K562 (cell line): Measurements from ENCODE around the gene NLGN2. TPM values are rescaled to one million over a fixed set of nuclear protein-coding genes. Genes with fewer than 3 reads are reported as not detected.

Experiments
- ATF1 ChIP-seq, 2 experiments: fragments of 450-650 bp in 1 of 2; IDR thresholded peaks; 2 replicates each; pipeline ENCODE4 v1.6.1; 2016; ENCODE audit warnings: missing compliant biosample characterization in 1 of 2, missing genetic modification characterization in 1 of 2
- CREM ChIP-seq: IDR thresholded peaks from 2 replicates; pipeline ENCODE4 v1.6.1; 2014; ENCODE audit warnings: antibody characterized with exemption, low read depth
- CTBP1 ChIP-seq: fragments of 450-650 bp; IDR thresholded peaks from 2 replicates; pipeline ENCODE4 v1.6.1; 2016; ENCODE audit warnings: borderline replicate concordance
- E2F6 ChIP-seq, 2 experiments: IDR thresholded peaks; 2 replicates each; pipeline ENCODE4 v1.6.1; 2011; ENCODE audit warnings: borderline replicate concordance in 1 of 2, control low read depth in 1 of 2, low read depth in 1 of 2, low read length in 1 of 2, mild to moderate bottlenecking in 1 of 2, mixed read lengths in 1 of 2, moderate library complexity in 1 of 2; ENCODE audit not compliant: insufficient read depth in 1 of 2, insufficient read length in 1 of 2, poor library complexity in 1 of 2, severe bottlenecking in 1 of 2; ENCODE audit errors: extremely low read depth in 1 of 2
- EP400 ChIP-seq: fragments of 450-650 bp; IDR thresholded peaks from 2 replicates; pipeline ENCODE4 v1.6.1; 2017; ENCODE audit warnings: antibody characterized with exemption, mild to moderate bottlenecking, moderate library complexity
- ESRRB ChIP-seq: fragments of 250-450 bp; sonication (Bioruptor Pico); IDR thresholded peaks from 2 replicates; pipeline ENCODE4 v1.5.0; 2020; ENCODE audit warnings: mild to moderate bottlenecking, moderate library complexity, borderline replicate concordance
- ETS2 ChIP-seq: IDR thresholded peaks from 2 replicates; pipeline ENCODE4 v1.6.1; 2016; ENCODE audit warnings: borderline replicate concordance, missing genetic modification characterization, mild to moderate bottlenecking, moderate library complexity, missing compliant biosample characterization; ENCODE audit not compliant: poor library complexity, severe bottlenecking
- GTF2F1 ChIP-seq: IDR thresholded peaks from 2 replicates; pipeline ENCODE4 v1.6.1; 2011; ENCODE audit warnings: low read depth, low read length, improper control_type of control experiment
- HOXB6 ChIP-seq: fragments of 250-450 bp; sonication (Bioruptor Pico); IDR thresholded peaks from 2 replicates; pipeline ENCODE4 v1.5.1; 2022; ENCODE audit warnings: mild to moderate bottlenecking, borderline replicate concordance
- NKRF ChIP-seq: fragments of 450-650 bp; IDR thresholded peaks from 2 replicates; pipeline ENCODE4 v1.6.1; 2016; ENCODE audit warnings: borderline replicate concordance
- PBX2 ChIP-seq, 2 experiments: IDR thresholded peaks in 1 of 2; conservative IDR thresholded peaks in 1 of 2; 2 replicates each; pipeline ENCODE4 v1.6.1; 2016; ENCODE audit warnings: low read depth in 2 of 2, mild to moderate bottlenecking in 1 of 2, missing compliant biosample characterization in 1 of 2, missing genetic modification characterization in 1 of 2, moderate library complexity in 1 of 2
- POLR3A ChIP-seq: IDR thresholded peaks from 2 replicates; pipeline ENCODE4 v1.6.1; 2011; ENCODE audit warnings: borderline replicate concordance, mild to moderate bottlenecking, moderate library complexity; ENCODE audit not compliant: insufficient read length, insufficient read depth; ENCODE audit errors: extremely low read depth
- RAD21 ChIP-seq, 2 experiments: fragments of 250-450 bp in 1 of 2; fragments of 450-650 bp in 1 of 2; sonication (Bioruptor Pico) in 1 of 2; formaldehyde crosslinking in 1 of 2; IDR thresholded peaks in 1 of 2; conservative IDR thresholded peaks in 1 of 2; 2 replicates each; pipeline versions ENCODE4 v1.4.0 to v1.8.0; 2020 to 2022; ENCODE audit warnings: mild to moderate bottlenecking in 2 of 2, moderate library complexity in 1 of 2
- RBM15 ChIP-seq: fragments of 200-400 bp; formaldehyde crosslinking; IDR thresholded peaks from 2 replicates; pipeline ENCODE4 v1.6.1; 2018; ENCODE audit warnings: mild to moderate bottlenecking, low read length, moderate library complexity; ENCODE audit not compliant: insufficient read depth
- SRSF1 ChIP-seq: fragments of 200-400 bp; formaldehyde crosslinking; IDR thresholded peaks from 2 replicates; pipeline ENCODE4 v1.6.1; 2017; ENCODE audit warnings: mild to moderate bottlenecking, low read depth, low read length, moderate library complexity
- TAL1 ChIP-seq: fragments of 450-650 bp; IDR thresholded peaks from 2 replicates; pipeline ENCODE4 v1.6.1; 2016; ENCODE audit warnings: mild to moderate bottlenecking
- TFAM ChIP-seq: fragments of 250-450 bp; sonication (Bioruptor Pico); conservative IDR thresholded peaks from 2 replicates; pipeline ENCODE4 v1.5.0; 2021; ENCODE audit warnings: mild to moderate bottlenecking, moderate library complexity
- ZFP1 ChIP-seq: fragments of 450-650 bp; formaldehyde crosslinking; IDR thresholded peaks from 2 replicates; pipeline ENCODE4 v1.4.0; 2020; ENCODE audit warnings: mild to moderate bottlenecking, mixed read lengths
- ZNF239 ChIP-seq: fragments of 250-450 bp; sonication (Bioruptor Pico); IDR thresholded peaks from 2 replicates; pipeline ENCODE4 v1.4.0; 2020; ENCODE audit warnings: mild to moderate bottlenecking
- ZNF263 ChIP-seq: sonication (generic); formaldehyde crosslinking; IDR thresholded peaks from 2 replicates; pipeline ENCODE4 v1.8.0; 2022; ENCODE audit warnings: mild to moderate bottlenecking, missing genetic modification reagents, borderline replicate concordance
- polyA plus RNA-seq, 8 experiments: library from polyadenylated mRNA; depleted of rRNA in 4 of 8; stranded (reverse) in 5 of 8; unstranded in 3 of 8; fragments of >200 nt; fragmentation: Nextera tagmentation in 2 of 8; fragmentation: Illumina TruSeq in 1 of 8; extraction: Ambion mirVana in 2 of 8; extraction: Trizol in 1 of 8; gene quantifications; 2 replicates each; pipeline versions ENCODE4 v1.2.1 to v1.2.3, GENCODE V29; 2011 to 2014; ENCODE audit warnings: inconsistent platforms in 1 of 8, missing spikeins in 1 of 8
- total RNA-seq, 7 experiments: library from RNA; depleted of rRNA in 6 of 7; stranded (reverse); fragments of >200 nt in 6 of 7; fragmentation: Illumina TruSeq in 2 of 7; extraction: Trizol in 2 of 7; gene quantifications; 2 replicates each; pipeline versions ENCODE4 v1.2.1 to v1.2.3, GENCODE V29; 2011 to 2021; ENCODE audit warnings: low replicate concordance in 1 of 7

NLGN2 gene
- total and polyA plus RNA-seq, 9 of the 15 experiments (the other 6 are each of a cell fraction or from before 2014, with no cell fraction given) = 0.11 to 7.8 (median 0.77) TPM

GRCh38 chr17:7435676-7436555, 28.3 kb downstream of the NLGN2 start (continued):
- TF ChIP-seq TAL1 (no peak), ETS2 (tag) (no peak), EP400 (peak; percentile 83), ZFP1 (CRISPR knock-in tag) (no peak), PBX2 (CRISPR knock-in tag; IDR thresholded peaks at IDR 0.05; ENCODE audit: low read depth) (no peak), PBX2 (tag; conservative IDR thresholded peaks at IDR 0.05; ENCODE audit: low read depth) (no peak), TFAM (CRISPR knock-in tag) (no peak), HOXB6 (no peak), ESRRB (CRISPR knock-in tag) (no peak), NKRF (peak; percentile 55; the same call in 1 of the 2 replicates), POLR3A (no peak), CREM (peak; percentile 17; the same call in 1 of the 2 replicates), GTF2F1 (no peak), E2F6 (IDR thresholded peaks at IDR 0.05; ENCODE audit: borderline replicate concordance in 1 of 2, extremely low read depth in 1 of 2, insufficient read depth in 1 of 2, insufficient read length in 1 of 2, low read depth in 1 of 2, low read length in 1 of 2, poor library complexity in 1 of 2, severe bottlenecking in 1 of 2) (peak; percentile 31 to 57), ZNF239 (no peak), ATF1 (CRISPR knock-in tag; IDR thresholded peaks at IDR 0.05) (no peak), ATF1 (tag; IDR thresholded peaks at IDR 0.05) (0 out of 2 replicates have a peak, but pooled peaks have one; percentile 2), CTBP1 (0 out of 2 replicates have a peak, but pooled peaks have one; percentile 2), SRSF1 (no peak), RBM15 (no peak), ZNF263 (CRISPR knock-in tag) (no peak), RAD21 (CRISPR knock-in tag; conservative IDR thresholded peaks at IDR 0.05 in 1 of 2, IDR thresholded peaks at IDR 0.05 in 1 of 2) (peak in 1 of 2 experiments; percentile 38; a peak in 2 of 4 replicates)
